ENCODE measurements around the gene NUP50.

Gene NUP50

GRCh38 chr22:45210174-45210573 lies 46.4 kb downstream of the NUP50 start:
- DNase-seq: no peak

- DNase-seq: no peak
These were observed 46.9 kb downstream of the NUP50 start for GRCh38 chr22:45210577-45210976.

DNA sequence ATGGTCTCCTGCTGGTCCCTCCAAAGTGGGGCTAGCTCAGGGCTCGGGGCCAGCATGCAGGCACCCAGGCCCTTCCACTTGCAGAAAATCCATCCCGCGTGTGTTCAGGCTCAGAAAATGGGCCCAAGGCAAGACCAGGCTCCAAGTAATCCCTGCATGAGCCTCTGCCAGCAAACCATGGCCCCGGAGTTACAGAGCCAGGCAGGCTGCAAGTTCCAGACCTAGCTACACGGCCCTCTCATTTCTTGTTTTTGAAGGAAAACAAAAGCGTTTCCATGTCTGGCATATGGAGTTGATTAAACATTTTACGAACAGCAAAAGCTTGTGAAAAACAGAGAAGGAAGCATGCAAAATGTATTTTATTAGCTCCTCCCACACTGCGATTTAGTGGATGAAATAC lies 47.3 kb downstream of the NUP50 start:
- no peak for DNase-seq

DNA sequence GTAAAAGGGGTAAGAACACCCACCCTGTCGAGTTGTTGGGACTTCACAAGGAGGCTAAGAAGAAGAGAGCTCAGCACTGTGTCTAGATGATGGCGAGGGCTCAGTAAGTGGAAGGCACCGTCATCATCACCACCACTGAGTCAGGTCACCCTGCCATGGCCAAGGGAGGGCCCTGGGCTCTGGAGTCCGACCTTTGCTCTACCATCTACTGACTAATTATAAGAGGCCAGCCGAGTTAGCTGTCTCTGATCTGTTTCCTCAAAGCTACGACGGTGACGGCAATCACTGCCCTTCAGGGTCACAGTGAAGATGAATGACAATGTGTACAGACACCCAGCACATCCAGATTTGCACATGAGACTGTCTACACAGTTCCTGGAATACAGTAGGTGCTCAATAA lies 47.7 kb downstream of the NUP50 start:
- peak; percentile 26 to 71 for DNase-seq

GRCh38 chr22:45211848-45212247 lies 48.1 kb downstream of the NUP50 start:
- DNase-seq: no peak

- peak; percentile 39 to 76 for DNase-seq
These were observed 48.6 kb downstream of the NUP50 start for GRCh38 chr22:45212306-45212709.

- peak; percentile 92 to 95 for DNase-seq
These were observed 49.4 kb downstream of the NUP50 start for GRCh38 chr22:45212992-45213751.

DNA sequence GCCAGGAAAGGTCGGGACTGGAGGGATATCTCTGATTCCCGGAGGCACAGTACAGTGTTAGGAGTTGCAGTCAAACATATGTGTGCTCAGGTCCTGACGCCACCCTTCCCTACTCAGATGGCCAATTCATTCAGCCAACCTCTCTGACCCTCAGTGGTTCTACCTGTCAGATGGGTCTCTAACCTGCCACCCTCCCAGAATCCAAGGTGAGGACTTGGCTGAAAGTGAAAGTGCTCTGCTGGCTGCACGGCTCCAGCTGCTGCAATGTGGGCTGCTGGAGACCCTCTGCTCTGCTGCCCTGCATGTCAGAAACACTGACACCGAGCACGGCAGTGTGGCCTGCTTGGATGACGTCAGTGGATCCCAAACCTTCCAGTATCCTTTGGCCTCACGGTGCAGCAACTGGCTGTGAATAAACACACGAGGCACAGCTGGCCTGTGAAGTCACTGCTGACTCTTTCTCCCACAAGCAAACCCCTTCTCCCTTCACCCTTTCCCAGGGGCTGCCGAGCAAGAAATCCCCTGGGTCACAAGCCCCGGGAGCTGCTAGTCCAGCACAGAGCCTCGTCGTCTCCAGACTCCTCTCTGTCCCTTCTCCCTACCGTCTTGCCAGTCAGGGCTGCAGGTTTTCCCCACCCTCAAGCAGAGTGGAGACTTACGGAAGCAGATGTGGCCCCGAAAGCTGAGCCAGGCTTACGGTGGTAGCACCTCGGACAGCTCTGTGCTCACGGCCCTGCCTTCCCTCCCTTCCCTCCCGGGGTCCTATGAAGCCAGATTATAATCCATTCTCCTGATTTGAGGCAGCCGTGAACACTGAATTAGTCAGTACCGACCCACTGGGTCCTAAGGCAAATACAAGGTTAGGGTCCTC lies 52.6 kb downstream of the NUP50 start:
- DNase-seq: no peak

DNA sequence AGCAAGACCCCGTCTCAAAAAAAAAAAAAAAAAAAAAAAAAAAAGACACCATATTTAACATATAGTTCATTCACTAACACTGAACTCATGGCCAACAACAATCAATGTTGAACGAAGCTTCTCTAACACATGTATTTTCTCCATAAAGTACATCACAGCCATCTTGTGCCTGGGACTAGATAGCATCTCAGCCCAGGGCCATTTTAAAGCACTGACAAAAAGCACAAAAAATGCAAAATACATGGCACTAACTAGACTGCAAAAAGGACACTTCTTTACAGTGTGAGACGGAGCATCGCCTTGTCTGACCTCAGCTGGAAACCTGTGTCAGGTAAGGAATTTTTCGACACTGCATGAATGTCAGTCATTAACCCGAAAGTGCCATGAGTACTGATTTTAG lies 53.6 kb downstream of the NUP50 start:
- DNase-seq: no peak

DNA sequence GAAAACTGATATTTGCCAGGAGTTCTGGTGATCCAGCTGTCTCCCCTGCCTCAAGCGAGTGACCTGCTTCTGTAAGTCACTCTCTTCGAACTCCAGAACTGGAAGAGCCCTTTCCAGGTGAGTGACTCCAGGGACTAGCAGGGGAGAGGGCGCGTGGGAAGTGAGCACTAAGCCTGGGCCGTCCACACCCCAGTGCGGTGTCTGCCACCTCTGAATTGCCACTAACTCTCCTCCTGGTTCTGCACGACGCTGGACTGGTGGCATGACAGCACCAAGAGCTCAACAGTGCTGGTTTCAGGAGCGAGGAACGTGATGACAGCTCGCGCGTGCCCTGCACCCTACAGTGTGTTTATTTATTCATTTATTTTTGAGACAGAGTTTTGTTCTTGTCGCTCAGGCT lies 54.1 kb downstream of the NUP50 start:
- no peak for DNase-seq

- DNase-seq: peak; percentile 91 to 95
These were observed 55.3 kb downstream of the NUP50 start for GRCh38 chr22:45218976-45219375.

DNA sequence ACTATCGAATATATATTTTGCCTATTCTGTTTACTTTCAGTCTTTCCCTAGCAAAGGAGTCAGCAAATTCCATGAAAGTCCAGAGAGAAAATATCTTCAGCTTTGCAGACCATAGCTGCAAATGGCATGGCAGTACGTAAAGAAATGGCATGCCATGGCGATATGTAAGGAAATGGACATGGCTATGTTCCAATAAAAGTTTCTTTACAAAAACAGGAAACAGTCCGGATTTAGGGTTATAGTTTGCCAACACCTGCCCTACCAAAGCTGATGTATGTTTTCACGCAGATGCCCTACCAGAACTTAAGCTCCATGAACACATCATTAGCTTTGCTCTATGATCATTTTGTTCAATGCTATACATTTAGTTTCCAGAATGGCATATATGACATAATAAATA lies 57.5 kb downstream of the NUP50 start:
- DNase-seq: no peak

DNA sequence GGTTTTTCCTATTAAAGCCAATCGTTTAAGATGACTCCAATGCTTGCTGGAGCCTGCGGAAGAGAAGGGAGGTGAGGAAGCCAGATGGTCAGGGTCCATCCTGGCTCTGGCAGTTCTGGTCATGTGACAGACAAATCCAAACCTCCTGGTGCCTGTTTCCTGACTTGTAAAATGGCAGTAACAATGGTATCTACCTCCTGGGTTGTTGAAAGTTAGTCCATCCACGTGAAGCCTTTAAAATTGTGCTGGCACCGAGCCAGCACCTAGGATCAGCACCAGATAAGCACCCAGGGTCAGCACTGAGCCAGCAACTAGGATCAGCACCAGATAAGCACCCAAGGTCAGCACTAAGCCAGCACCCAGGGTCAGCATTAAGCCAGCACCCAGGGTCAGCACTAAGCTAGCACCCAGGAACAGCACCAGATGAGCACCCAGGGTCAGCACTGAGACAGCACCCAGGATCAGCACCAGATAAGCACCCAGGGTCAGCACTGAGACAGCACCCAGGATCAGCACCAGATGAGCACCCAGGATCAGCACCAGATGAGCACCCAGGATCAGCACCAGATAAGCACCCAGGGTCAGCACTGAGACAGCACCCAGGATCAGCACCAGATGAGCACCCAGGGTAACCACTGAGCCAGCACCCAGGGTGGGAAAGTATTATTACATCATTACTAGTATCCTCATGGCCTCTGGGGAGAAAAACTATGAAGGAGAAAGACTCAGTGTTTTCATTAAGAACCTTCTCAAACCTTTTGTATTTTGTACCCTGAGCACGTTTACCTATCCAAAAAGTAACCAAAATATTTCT lies 59.8 kb downstream of the NUP50 start:
- no peak for DNase-seq

GRCh38 chr22:45224331-45224730 lies 60.6 kb downstream of the NUP50 start:
- no peak for DNase-seq

GRCh38 chr22:45224988-45225731 lies 61.4 kb downstream of the NUP50 start:
- peak in 1 of 2 donors; percentile 36 for DNase-seq

- peak; percentile 91 to 93 for DNase-seq
These were observed 62.2 kb downstream of the NUP50 start for GRCh38 chr22:45225732-45226502.

DNA sequence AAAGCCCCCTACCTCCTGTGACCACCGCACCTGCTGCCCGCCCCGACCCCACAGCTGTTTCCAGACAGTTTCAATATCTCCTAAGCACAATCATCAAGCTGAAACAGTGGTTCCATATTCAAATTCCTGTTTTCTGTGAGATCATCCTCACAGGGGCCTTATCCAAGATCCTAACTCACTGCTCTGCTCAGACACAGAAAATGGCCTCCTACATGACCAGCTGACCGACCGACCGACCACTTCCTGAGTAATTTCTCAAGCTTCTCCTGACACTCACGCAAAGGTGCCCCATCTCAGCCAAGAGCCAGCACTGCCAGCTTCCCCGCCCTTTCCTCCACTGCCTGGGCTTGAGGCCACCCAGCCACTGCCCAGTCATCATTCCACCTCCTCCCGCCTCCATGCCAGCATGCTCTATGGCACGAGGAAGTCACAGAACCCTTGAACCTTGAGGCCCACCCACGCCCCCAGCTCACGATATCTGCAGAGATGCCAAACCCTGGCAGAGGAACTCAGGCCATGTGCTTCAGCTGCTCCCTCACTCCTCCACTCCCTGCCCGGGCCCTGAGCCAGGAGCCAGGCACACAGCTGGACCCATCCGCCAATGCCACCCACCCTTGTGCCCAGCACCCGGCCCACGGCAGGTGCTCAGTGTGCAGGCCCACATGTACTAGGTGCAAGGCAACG lies 62.9 kb downstream of the NUP50 start:
- DNase-seq: peak; percentile 98 to 100

GRCh38 chr22:45227645-45228400 lies 64.1 kb downstream of the NUP50 start:
- peak; percentile 73 to 88 for DNase-seq

DNA sequence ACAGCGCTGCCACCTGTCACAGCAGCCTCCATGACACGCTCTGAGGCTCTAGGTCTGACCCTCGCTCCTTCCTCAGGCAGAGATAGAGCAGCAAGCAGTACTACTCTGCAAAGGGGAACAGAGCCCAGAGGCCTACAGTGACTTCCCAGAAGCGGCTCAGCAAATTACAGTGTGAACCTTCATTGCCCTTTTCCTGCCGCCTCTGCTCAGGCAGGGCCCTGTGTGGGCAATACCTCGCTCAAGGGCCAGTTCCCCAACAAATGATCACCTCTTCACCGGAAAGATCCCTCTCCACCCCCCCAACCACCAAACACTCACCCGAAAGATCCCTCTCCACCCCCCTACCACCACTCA lies 64.7 kb downstream of the NUP50 start:
- DNase-seq: peak; percentile 77 to 90

- no peak for DNase-seq
These were observed 65.5 kb downstream of the NUP50 start for GRCh38 chr22:45229181-45229580.

All from inflammatory macrophage (primary cell).